IMR-90 (cell line): ENCODE results near the gene FBXO31. TPM values are rescaled to one million over a fixed set of nuclear protein-coding genes. Genes with fewer than 3 reads are reported as not detected.

ENCODE experiments used
- ATAC-seq: fragments of 200-7000 bp; cut with Tn5 transposase; 2 replicates; pipeline ENCODE4 v1.9.1; 2020; ENCODE audit warnings: low read depth, mild to moderate bottlenecking, moderate library complexity
- BruUV-seq: library from RNA; stranded (reverse); fragments of 400-500 nt; replicated peaks from 2 replicates; lab custom pipeline; 2021; lab: Mats Ljungman, UMichigan
- CTCF ChIA-PET: fragments of 300-600 bp; formaldehyde crosslinking; extraction: SDS; loops from one replicate; lab custom pipeline; 2021; ENCODE audit warnings: antibody characterized with exemption; lab: Yijun Ruan, JAX
- POLR2A ChIA-PET: fragments of 300-600 bp; sonication (Branson Sonifier 250); formaldehyde crosslinking; loops from one replicate; lab custom pipeline; 2022; ENCODE audit warnings: antibody characterized with exemption; ENCODE audit not compliant: unreplicated experiment; lab: Charles Lee
- DNase-seq: peaks from one replicate; pipeline ENCODE4 v3.0.0; 2013
- H2AFZ ChIP-seq: replicated peaks from 2 replicates; pipeline ENCODE3; 2013; ENCODE audit warnings: low read length, mild to moderate bottlenecking; ENCODE audit not compliant: poor library complexity
- H2AK5ac ChIP-seq: 2 replicates; pipeline ENCODE4 v1.6.1; 2013; ENCODE audit warnings: low read depth, low read length, inconsistent platforms
- H2AK9ac ChIP-seq: replicated peaks from 2 replicates; pipeline ENCODE3; 2013; ENCODE audit warnings: mild to moderate bottlenecking, low read depth, low read length, moderate library complexity; ENCODE audit not compliant: poor library complexity
- H2BK120ac ChIP-seq: 2 replicates; pipeline ENCODE4 v1.6.1; 2013; ENCODE audit warnings: low read depth, low read length, inconsistent platforms
- H2BK15ac ChIP-seq: 3 replicates; pipeline ENCODE4 v1.6.1; 2013; ENCODE audit warnings: low read depth, low read length, inconsistent platforms
- H2BK20ac ChIP-seq: 2 replicates; pipeline ENCODE4 v1.6.1; 2013; ENCODE audit warnings: low read depth, mild to moderate bottlenecking, inconsistent platforms, low read length, moderate library complexity
- H2BK5ac ChIP-seq: 2 replicates; pipeline ENCODE4 v1.6.1; 2013; ENCODE audit warnings: mild to moderate bottlenecking, low read depth, low read length, inconsistent platforms; ENCODE audit not compliant: poor library complexity, severe bottlenecking
- H3K14ac ChIP-seq: replicated peaks from 2 replicates; pipeline ENCODE4 v1.6.1; 2013; ENCODE audit warnings: low read depth, low read length, inconsistent platforms
- H3K18ac ChIP-seq: 2 replicates; pipeline ENCODE4 v1.6.1; 2013; ENCODE audit warnings: low read depth, low read length, control low read depth
- H3K23ac ChIP-seq: 2 replicates; pipeline ENCODE4 v1.6.1; 2013; ENCODE audit warnings: low read depth, low read length, inconsistent platforms
- H3K27ac ChIP-seq: 2 replicates; pipeline ENCODE4 v1.5.1; 2013; ENCODE audit warnings: mild to moderate bottlenecking, control low read depth, low read length; ENCODE audit not compliant: insufficient read depth
- H3K27me3 ChIP-seq: 2 replicates; pipeline ENCODE4 v1.6.1; 2013; ENCODE audit warnings: low read length; ENCODE audit not compliant: control insufficient read depth, insufficient read depth
- H3K36me3 ChIP-seq: 2 replicates; pipeline ENCODE4 v1.6.1; 2013; ENCODE audit warnings: low read length, mixed read lengths; ENCODE audit not compliant: control insufficient read depth, insufficient read depth
- H3K4ac ChIP-seq: 2 replicates; pipeline ENCODE4 v1.6.1; 2013; ENCODE audit warnings: low read depth, low read length, inconsistent platforms
- H3K4me1 ChIP-seq: 2 replicates; pipeline ENCODE4 v1.6.1; 2013; ENCODE audit warnings: low read length, mixed read lengths; ENCODE audit not compliant: control insufficient read depth, insufficient read depth
- H3K4me2 ChIP-seq: 2 replicates; pipeline ENCODE4 v1.6.1; 2013; ENCODE audit warnings: low read depth, mild to moderate bottlenecking, control low read depth, low read length, moderate library complexity
- H3K4me3 ChIP-seq: 2 replicates; pipeline ENCODE4 v1.5.1; 2013; ENCODE audit warnings: low read depth, mild to moderate bottlenecking, control low read depth, low read length, moderate library complexity; ENCODE audit not compliant: insufficient read depth
- H3K56ac ChIP-seq: 2 replicates; pipeline ENCODE4 v1.6.1; 2013; ENCODE audit warnings: low read length, inconsistent platforms; ENCODE audit not compliant: insufficient read depth; ENCODE audit errors: extremely low read depth
- H3K79me1 ChIP-seq, 2 experiments: 2 replicates each; pipeline ENCODE4 v1.6.1; 2013; ENCODE audit warnings: low read length in 2 of 2, inconsistent platforms in 1 of 2, low read depth in 1 of 2
- H3K9ac ChIP-seq: 2 replicates; pipeline ENCODE4 v1.6.1; 2013; ENCODE audit warnings: low read depth, low read length, control low read depth
- H3K9me1 ChIP-seq: 2 replicates; pipeline ENCODE4 v1.6.1; 2013; ENCODE audit warnings: low read length, inconsistent platforms; ENCODE audit not compliant: insufficient read depth
- H3K9me3 ChIP-seq: 2 replicates; pipeline ENCODE4 v1.6.1; 2013; ENCODE audit warnings: low read length; ENCODE audit not compliant: control insufficient read depth, insufficient read depth
- H4K20me1 ChIP-seq: 2 replicates; pipeline ENCODE4 v1.6.1; 2013; ENCODE audit warnings: low read length, inconsistent platforms; ENCODE audit not compliant: insufficient read depth
- H4K5ac ChIP-seq: 2 replicates; pipeline ENCODE4 v1.6.1; 2013; ENCODE audit warnings: mild to moderate bottlenecking, low read depth, low read length, control low read depth
- H4K8ac ChIP-seq, 2 experiments: 2 replicates each; pipeline ENCODE4 v1.6.1; 2013; ENCODE audit warnings: low read depth in 2 of 2, low read length in 2 of 2, control low read depth in 1 of 2, inconsistent platforms in 1 of 2
- H4K91ac ChIP-seq: 2 replicates; pipeline ENCODE4 v1.6.1; 2013; ENCODE audit warnings: low read depth, low read length, inconsistent platforms; ENCODE audit not compliant: insufficient read depth
- BHLHE40 ChIP-seq: fragments of 150-350 bp; IDR thresholded peaks from 2 replicates; pipeline ENCODE4 v1.6.1; 2016; ENCODE audit warnings: mild to moderate bottlenecking, low read depth, low read length
- CHD1 ChIP-seq: IDR thresholded peaks from 2 replicates; pipeline ENCODE4 v1.6.1; 2012; ENCODE audit warnings: low read depth, low read length, improper control_type of control experiment
- FOS ChIP-seq: fragments of 150-350 bp; IDR thresholded peaks from 2 replicates; pipeline ENCODE4 v1.6.1; 2016; ENCODE audit warnings: low read depth, low read length
- MAZ ChIP-seq: IDR thresholded peaks from 2 replicates; pipeline ENCODE4 v1.6.1; 2012; ENCODE audit warnings: low read depth, mild to moderate bottlenecking, low read length, improper control_type of control experiment, moderate library complexity, borderline replicate concordance
- MXI1 ChIP-seq: IDR thresholded peaks from 2 replicates; pipeline ENCODE4 v1.6.1; 2012; ENCODE audit warnings: low read depth, mild to moderate bottlenecking, low read length, moderate library complexity, borderline replicate concordance
- NFE2L2 ChIP-seq: fragments of 150-350 bp; IDR thresholded peaks from 2 replicates; pipeline ENCODE4 v1.6.1; 2016; ENCODE audit warnings: low read depth, mild to moderate bottlenecking, low read length
- POLR2A ChIP-seq: IDR thresholded peaks from 2 replicates; pipeline ENCODE4 v1.6.1; 2012; ENCODE audit warnings: mild to moderate bottlenecking, low read depth, low read length
- RAD21 ChIP-seq: IDR thresholded peaks from 2 replicates; pipeline ENCODE4 v1.6.1; 2012; ENCODE audit warnings: low read length, improper control_type of control experiment
- RCOR1 ChIP-seq: IDR thresholded peaks from 2 replicates; pipeline ENCODE4 v1.6.1; 2012; ENCODE audit warnings: mild to moderate bottlenecking, low read length, improper control_type of control experiment; ENCODE audit not compliant: insufficient replicate concordance
- RFX5 ChIP-seq: IDR thresholded peaks from 2 replicates; pipeline ENCODE4 v1.8.0; 2012; ENCODE audit warnings: low read depth, mild to moderate bottlenecking, low read length, moderate library complexity
- SMC3 ChIP-seq: fragments of 150-350 bp; IDR thresholded peaks from 2 replicates; pipeline ENCODE4 v1.6.1; 2016; ENCODE audit warnings: low read depth, mild to moderate bottlenecking, antibody characterized with exemption, low read length, moderate library complexity
- whole genome bisulfite sequencing, 2 experiments: methylation state at CpG; one replicate each; pipeline versions ENCODE4 v1.1.5 to v1.1.7; 2013; ENCODE audit warnings: missing lambda C conversion rate in 2 of 2; ENCODE audit not compliant: insufficient read length in 1 of 2; ENCODE audit errors: extremely low coverage in 2 of 2; 5-methylcytosine and 5-hydroxymethylcytosine counted together
- dilution Hi-C: fragments of 300-500 bp; cut with HindIII; formaldehyde crosslinking; loops from one replicate; pipeline ENCODE4 v1.14.3; 2018; ENCODE audit warnings: low sequenced_read_pairs; ENCODE audit not compliant: unreplicated experiment
- in situ Hi-C: fragments of 300-500 bp; cut with MboI; formaldehyde crosslinking; loops from 3 replicates; pipeline ENCODE4 v1.14.3; 2019; ENCODE audit warnings: low sequenced_read_pairs, inconsistent platforms, mixed read lengths
- intact Hi-C: fragments of 100-400 bp; cut with micrococcal nuclease; formaldehyde crosslinking; loops from 2 replicates; pipeline ENCODE4 v1.10.0; 2022
- polyA plus RNA-seq, 3 experiments: library from polyadenylated mRNA; depleted of rRNA; stranded (reverse); fragments of >200 nt; gene quantifications; 2 replicates each; pipeline ENCODE4 v1.2.3, GENCODE V29; 2012; ENCODE audit warnings: low replicate concordance in 1 of 3
- total RNA-seq: library from RNA; depleted of rRNA; stranded (reverse); fragments of >200 nt; gene quantifications from 2 replicates; pipeline ENCODE4 v1.2.3, GENCODE V29; 2012
- TF ChIP-seq, protein P1 (sequence below): fragments of 150-350 bp; IDR thresholded peaks from 2 replicates; pipeline ENCODE4 v1.6.1; 2017; ENCODE audit warnings: mild to moderate bottlenecking, antibody characterized with exemption, low read length, low read depth
- TF ChIP-seq, protein P2 (sequence below): fragments of 150-350 bp; IDR thresholded peaks from 2 replicates; pipeline ENCODE4 v1.6.1; 2016; ENCODE audit warnings: low read depth, mild to moderate bottlenecking, low read length, moderate library complexity, borderline replicate concordance
- TF ChIP-seq, protein P3 (sequence below): conservative IDR thresholded peaks from 2 replicates; pipeline ENCODE4 v1.5.1; 2012; ENCODE audit warnings: mild to moderate bottlenecking, low read depth, low read length, improper control_type of control experiment

Gene FBXO31
- total and polyA plus RNA-seq, 2 of the 4 experiments (the other 2 are of a cell fraction): 10.4 to 16.9 TPM

DNA sequence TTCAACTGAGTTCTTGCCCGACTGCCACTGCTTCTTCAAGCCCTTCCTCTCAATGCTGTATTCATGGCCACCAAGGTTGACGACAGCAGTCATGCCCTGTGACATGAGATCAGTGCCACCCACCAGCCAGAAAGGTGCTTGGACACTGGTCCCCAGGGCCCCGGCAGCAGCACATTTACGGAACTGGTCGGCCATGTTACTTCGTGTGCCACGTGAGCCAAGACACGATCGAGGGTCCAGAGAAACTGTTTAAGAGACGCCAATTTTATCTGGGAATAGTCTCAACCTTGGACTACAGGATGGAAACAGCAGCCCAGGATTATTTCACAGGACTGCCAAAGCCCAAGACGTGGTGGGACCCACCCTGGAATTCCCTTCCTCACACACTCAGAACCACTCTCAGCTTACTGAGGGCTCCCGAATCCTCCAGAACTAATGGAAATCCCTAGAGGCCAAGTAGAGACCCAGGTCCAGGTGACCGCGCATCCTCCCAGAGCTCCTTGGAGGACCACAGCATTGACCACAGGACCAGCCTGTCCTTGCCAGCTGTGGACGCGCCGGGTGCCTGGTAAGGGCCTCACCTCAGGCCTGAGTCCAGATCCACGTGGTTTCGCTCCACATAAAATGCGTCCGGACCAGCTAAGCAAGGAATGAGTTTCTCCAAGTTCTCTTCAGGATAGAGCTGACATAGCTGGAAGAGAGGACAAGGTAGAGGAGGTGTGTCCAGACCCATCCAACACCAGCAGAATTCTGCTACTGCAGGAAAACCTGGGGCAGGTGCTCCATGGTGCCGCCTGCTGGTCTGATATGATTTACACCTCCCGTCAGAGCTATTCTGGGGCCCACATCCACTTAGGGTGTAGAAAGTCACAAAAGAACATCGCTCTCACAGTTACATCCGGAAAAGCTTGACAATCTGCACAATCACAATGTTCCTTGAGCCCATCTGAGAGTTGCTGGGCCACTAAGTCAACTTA lies 36.7 kb upstream of the FBXO31 start:
- ChIA-PET POLR2A (no interaction called here), CTCF (no interaction called here)
- no peak overlapping the region for H2BK20ac ChIP-seq
- H3K4ac ChIP-seq: no peak overlapping the region
- H3K18ac ChIP-seq: no peak overlapping the region
- H3K9me1 ChIP-seq: no peaks in the 10 kb centered on the region; the same call in 1 of the 2 replicates
- H2BK120ac ChIP-seq: no peak overlapping the region
- H3K23ac ChIP-seq: no peak overlapping the region
- ATAC-seq (no peak), DNase-seq (no peak)
- intact Hi-C loops (no loop called here), in situ Hi-C loops (loop anchor here (10.0 to 25.0 kb wide), 2 partner anchors 154 to 342 kb away; partner anchors contain the start of gene KLHDC4), dilution Hi-C loops (no loop called here)
- peaks cover 51% of the 10 kb centered on the region for H3K36me3 ChIP-seq
- no peak overlapping the region for H4K91ac ChIP-seq
- no peak overlapping the region for H3K27ac ChIP-seq
- no peaks in the 10 kb centered on the region for H3K27me3 ChIP-seq
- H4K8ac ChIP-seq: no peak overlapping the region
- H3K4me3 ChIP-seq: no peak overlapping the region
- WGBS, 2 experiments: 97% methylated on average over 11 of the region's 25 CpGs; no CpG with 5 or more reads in 1 of the 2 experiments
- no peak overlapping the region for H2BK5ac ChIP-seq
- H3K9me3 ChIP-seq: no peaks in the 10 kb centered on the region
- no peak overlapping the region for H3K14ac ChIP-seq
- H4K20me1 ChIP-seq: peaks cover 23% of the 10 kb centered on the region
- no peak overlapping the region for H2AK5ac ChIP-seq
- no peak overlapping the region for H4K5ac ChIP-seq
- no peak overlapping the region for H3K56ac ChIP-seq
- no peak overlapping the region for H3K9ac ChIP-seq
- no TSS peak for BruUV-seq
- no peaks in the 10 kb centered on the region for H3K4me1 ChIP-seq
- H2AK9ac ChIP-seq: no peak overlapping the region
- H3K79me1 ChIP-seq: peaks cover 0 to 25% of the 10 kb centered on the region in 2 experiments; a peak in 3 of 4 replicates
- H2BK15ac ChIP-seq: no peak overlapping the region
- no peak overlapping the region for H2AFZ ChIP-seq
- no peak overlapping the region for H3K4me2 ChIP-seq
- TF ChIP-seq SMC3: no peak
- TF ChIP-seq, protein P1, sequence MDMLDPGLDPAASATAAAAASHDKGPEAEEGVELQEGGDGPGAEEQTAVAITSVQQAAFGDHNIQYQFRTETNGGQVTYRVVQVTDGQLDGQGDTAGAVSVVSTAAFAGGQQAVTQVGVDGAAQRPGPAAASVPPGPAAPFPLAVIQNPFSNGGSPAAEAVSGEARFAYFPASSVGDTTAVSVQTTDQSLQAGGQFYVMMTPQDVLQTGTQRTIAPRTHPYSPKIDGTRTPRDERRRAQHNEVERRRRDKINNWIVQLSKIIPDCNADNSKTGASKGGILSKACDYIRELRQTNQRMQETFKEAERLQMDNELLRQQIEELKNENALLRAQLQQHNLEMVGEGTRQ: no peak
- TF ChIP-seq RAD21: no peak
- no peak for TF ChIP-seq RCOR1
- TF ChIP-seq, protein P2, sequence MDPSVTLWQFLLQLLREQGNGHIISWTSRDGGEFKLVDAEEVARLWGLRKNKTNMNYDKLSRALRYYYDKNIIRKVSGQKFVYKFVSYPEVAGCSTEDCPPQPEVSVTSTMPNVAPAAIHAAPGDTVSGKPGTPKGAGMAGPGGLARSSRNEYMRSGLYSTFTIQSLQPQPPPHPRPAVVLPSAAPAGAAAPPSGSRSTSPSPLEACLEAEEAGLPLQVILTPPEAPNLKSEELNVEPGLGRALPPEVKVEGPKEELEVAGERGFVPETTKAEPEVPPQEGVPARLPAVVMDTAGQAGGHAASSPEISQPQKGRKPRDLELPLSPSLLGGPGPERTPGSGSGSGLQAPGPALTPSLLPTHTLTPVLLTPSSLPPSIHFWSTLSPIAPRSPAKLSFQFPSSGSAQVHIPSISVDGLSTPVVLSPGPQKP: no peak
- no peak for TF ChIP-seq MAZ
- no peak for TF ChIP-seq NFE2L2
- TF ChIP-seq, protein P3, sequence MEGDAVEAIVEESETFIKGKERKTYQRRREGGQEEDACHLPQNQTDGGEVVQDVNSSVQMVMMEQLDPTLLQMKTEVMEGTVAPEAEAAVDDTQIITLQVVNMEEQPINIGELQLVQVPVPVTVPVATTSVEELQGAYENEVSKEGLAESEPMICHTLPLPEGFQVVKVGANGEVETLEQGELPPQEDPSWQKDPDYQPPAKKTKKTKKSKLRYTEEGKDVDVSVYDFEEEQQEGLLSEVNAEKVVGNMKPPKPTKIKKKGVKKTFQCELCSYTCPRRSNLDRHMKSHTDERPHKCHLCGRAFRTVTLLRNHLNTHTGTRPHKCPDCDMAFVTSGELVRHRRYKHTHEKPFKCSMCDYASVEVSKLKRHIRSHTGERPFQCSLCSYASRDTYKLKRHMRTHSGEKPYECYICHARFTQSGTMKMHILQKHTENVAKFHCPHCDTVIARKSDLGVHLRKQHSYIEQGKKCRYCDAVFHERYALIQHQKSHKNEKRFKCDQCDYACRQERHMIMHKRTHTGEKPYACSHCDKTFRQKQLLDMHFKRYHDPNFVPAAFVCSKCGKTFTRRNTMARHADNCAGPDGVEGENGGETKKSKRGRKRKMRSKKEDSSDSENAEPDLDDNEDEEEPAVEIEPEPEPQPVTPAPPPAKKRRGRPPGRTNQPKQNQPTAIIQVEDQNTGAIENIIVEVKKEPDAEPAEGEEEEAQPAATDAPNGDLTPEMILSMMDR: no peak; the same call in 1 of the 2 replicates
- no peak for TF ChIP-seq CHD1
- no peak for TF ChIP-seq FOS
- no peak for TF ChIP-seq MXI1
- no peak for TF ChIP-seq RFX5
- TF ChIP-seq POLR2A: no peak
- no peak for TF ChIP-seq BHLHE40
